ES-I3 (cell line): ENCODE measurements around the gene SETD3.
A peak's percentile ranks its signal among the peaks of the same experiment; 100 is the strongest.

ENCODE experiments used
- H3K36me3 ChIP-seq: 2 replicates; pipeline ENCODE4 v1.6.1; 2013; ENCODE audit warnings: mild to moderate bottlenecking, low read length, control low read depth, moderate library complexity; ENCODE audit not compliant: insufficient read depth
- H3K4me1 ChIP-seq: 2 replicates; pipeline ENCODE4 v1.6.1; 2013; ENCODE audit warnings: mild to moderate bottlenecking, control low read depth, low read length; ENCODE audit not compliant: insufficient read depth
- H3K9ac ChIP-seq: 2 replicates; pipeline ENCODE4 v1.6.1; 2013; ENCODE audit warnings: low read depth, mild to moderate bottlenecking, low read length, moderate library complexity
- H3K9me3 ChIP-seq: 2 replicates; pipeline ENCODE4 v1.6.1; 2013; ENCODE audit warnings: mild to moderate bottlenecking, low read length, moderate library complexity; ENCODE audit not compliant: control insufficient read depth, insufficient read depth

SETD3 gene

GRCh38 chr14:99402285-99402648 is 78.4 kb downstream of the SETD3 start:
- Histone ChIP-seq H3K4me1 (no peaks in the 10 kb centered on the region), H3K9me3 (no peaks in the 10 kb centered on the region), H3K9ac (no peak overlapping the region), H3K36me3 (peaks cover 16% of the 10 kb centered on the region)

GRCh38 chr14:99401621-99402284 is 78.9 kb downstream of the SETD3 start:
- Histone ChIP-seq H3K9me3 (no peaks in the 10 kb centered on the region), H3K36me3 (peaks cover 18% of the 10 kb centered on the region), H3K9ac (no peak overlapping the region), H3K4me1 (no peaks in the 10 kb centered on the region)

- Histone ChIP-seq H3K36me3 (peaks cover 18% of the 10 kb centered on the region), H3K9ac (no peak overlapping the region), H3K4me1 (no peaks in the 10 kb centered on the region), H3K9me3 (no peaks in the 10 kb centered on the region)
These were observed 79.4 kb downstream of the SETD3 start for GRCh38 chr14:99401211-99401610.

GRCh38 chr14:99397698-99398097 is 83.0 kb downstream of the SETD3 start:
- H3K4me1 ChIP-seq, result peaks cover 5% of the 10 kb centered on the region; the same call in 1 of the 2 replicates
- peaks cover 18% of the 10 kb centered on the region for H3K36me3 ChIP-seq

GRCh38 chr14:99395909-99396530 is 84.6 kb downstream of the SETD3 start:
- peaks cover 5% of the 10 kb centered on the region; the same call in 1 of the 2 replicates for H3K4me1 ChIP-seq
- H3K9ac ChIP-seq, result no peak overlapping the region
- peaks cover 18% of the 10 kb centered on the region for H3K36me3 ChIP-seq
- H3K9me3 ChIP-seq, result no peaks in the 10 kb centered on the region

More at GRCh38 chr14:99397698-99398097, 83.0 kb downstream of the SETD3 start:
- Histone ChIP-seq H3K9ac (no peak overlapping the region), H3K9me3 (no peaks in the 10 kb centered on the region)

GRCh38 chr14:99394602-99395156 is 86.0 kb downstream of the SETD3 start:
- H3K4me1 ChIP-seq, result peaks cover 5% of the 10 kb centered on the region; the same call in 1 of the 2 replicates
- H3K9ac ChIP-seq, result no peak overlapping the region
- H3K9me3 ChIP-seq, result no peaks in the 10 kb centered on the region
- H3K36me3 ChIP-seq, result peaks cover 13% of the 10 kb centered on the region

GRCh38 chr14:99393059-99393655 is 87.5 kb downstream of the SETD3 start:
- Histone ChIP-seq H3K4me1 (peaks cover 5% of the 10 kb centered on the region; the same call in 1 of the 2 replicates), H3K36me3 (peaks cover 4% of the 10 kb centered on the region; the same call in 1 of the 2 replicates), H3K9me3 (no peaks in the 10 kb centered on the region), H3K9ac (no peak overlapping the region)

GRCh38 chr14:99391671-99392070 is 89.0 kb downstream of the SETD3 start:
- H3K36me3 ChIP-seq, result no peaks in the 10 kb centered on the region
- H3K9me3 ChIP-seq, result no peaks in the 10 kb centered on the region
- no peak overlapping the region for H3K9ac ChIP-seq
- peaks cover 5% of the 10 kb centered on the region; the same call in 1 of the 2 replicates for H3K4me1 ChIP-seq

- Histone ChIP-seq H3K4me1 (0 out of 2 replicates have a peak, but pooled peaks cover under 1% of the 10 kb centered on the region), H3K36me3 (no peaks in the 10 kb centered on the region), H3K9ac (peak overlapping the region; percentile 26; the same call in 1 of the 2 replicates), H3K9me3 (0 out of 2 replicates have a peak, but pooled peaks cover 3% of the 10 kb centered on the region)
These were observed 91.4 kb downstream of the SETD3 start for GRCh38 chr14:99389174-99389826.

GRCh38 chr14:99388286-99388685 is 92.4 kb downstream of the SETD3 start:
- H3K9ac ChIP-seq, result no peak overlapping the region
- H3K36me3 ChIP-seq, result no peaks in the 10 kb centered on the region
- H3K4me1 ChIP-seq, result no peaks in the 10 kb centered on the region
- 0 out of 2 replicates have a peak, but pooled peaks cover 3% of the 10 kb centered on the region for H3K9me3 ChIP-seq

- Histone ChIP-seq H3K9ac (no peak overlapping the region), H3K9me3 (0 out of 2 replicates have a peak, but pooled peaks cover 3% of the 10 kb centered on the region), H3K4me1 (no peaks in the 10 kb centered on the region), H3K36me3 (no peaks in the 10 kb centered on the region)
These were observed 92.8 kb downstream of the SETD3 start for GRCh38 chr14:99387880-99388279.

GRCh38 chr14:99384450-99385417 is 95.9 kb downstream of the SETD3 start:
- Histone ChIP-seq H3K4me1 (no peaks in the 10 kb centered on the region), H3K9me3 (0 out of 2 replicates have a peak, but pooled peaks cover 3% of the 10 kb centered on the region), H3K36me3 (no peaks in the 10 kb centered on the region), H3K9ac (no peak overlapping the region)
